ENCODE measurements around the gene VAV2. TPM values are rescaled to one million over a fixed set of nuclear protein-coding genes. Genes with fewer than 3 reads are reported as not detected.

The VAV2 gene
- total RNA-seq, 4 donors from 2014 or later = 9.1 to 13.5 (median 10.1) TPM

DNA sequence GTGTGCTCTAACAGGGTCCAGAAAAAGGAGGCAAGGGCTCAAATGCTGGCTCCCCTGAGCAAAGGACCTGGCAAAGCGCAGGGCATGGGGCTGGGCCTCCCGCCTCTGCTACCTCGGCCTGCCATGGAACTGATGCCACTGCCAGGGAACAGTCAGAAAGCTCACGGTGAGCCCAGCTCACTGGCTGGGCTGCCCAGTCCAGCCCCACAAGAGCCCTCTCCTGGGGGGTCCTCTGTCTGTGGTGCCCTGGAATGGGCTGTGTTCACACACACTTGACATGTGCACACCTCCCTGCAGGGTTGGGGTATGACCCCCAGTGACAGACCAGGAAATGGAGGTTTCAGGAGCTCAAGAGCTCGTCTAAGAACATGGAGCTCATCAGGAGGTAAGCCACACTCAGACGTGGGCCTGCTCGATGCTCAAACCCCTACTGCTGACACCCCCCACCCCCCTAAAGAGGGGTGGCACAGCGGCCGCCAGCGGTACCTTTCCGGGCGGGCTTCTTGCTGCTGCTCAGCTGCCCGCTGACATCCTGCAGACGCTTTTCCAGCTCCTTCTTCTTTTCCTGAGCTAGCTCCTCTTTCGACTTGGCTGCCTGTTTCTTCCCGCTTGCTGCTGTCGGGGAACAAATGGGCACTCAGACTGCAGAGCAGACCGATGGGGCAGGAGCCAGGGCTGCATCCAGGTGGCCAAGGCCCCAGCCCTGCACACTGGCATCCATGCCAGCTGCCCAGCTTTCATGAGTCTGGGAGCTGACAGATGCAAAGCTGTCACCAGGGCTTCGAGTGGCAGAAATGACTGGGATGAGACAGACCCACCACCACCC, 42.3 kb upstream of the VAV2 start:
- Histone ChIP-seq H3K4me1 (no peaks in the 10 kb centered on the region), H3K27ac (replicated peaks in 1 of 4) (no peak overlapping the region), H3K27me3 (no peaks in the 10 kb centered on the region), H3K9me3 (peaks cover 0 to 11% (median 5%) of the 10 kb centered on the region in 4 donors), H3K4me3 (no peak overlapping the region), H3K36me3 (peaks cover 62 to 95% (median 91%) of the 10 kb centered on the region in 4 donors)
- TF ChIP-seq EP300 (IDR thresholded peaks at IDR 0.05) (no peak), POLR2A (IDR thresholded peaks at IDR 0.05; ENCODE audit: low read depth) (no peak), POLR2AphosphoS5 (IDR thresholded peaks at IDR 0.05) (no peak)
- TF ChIP-seq, protein P1, sequence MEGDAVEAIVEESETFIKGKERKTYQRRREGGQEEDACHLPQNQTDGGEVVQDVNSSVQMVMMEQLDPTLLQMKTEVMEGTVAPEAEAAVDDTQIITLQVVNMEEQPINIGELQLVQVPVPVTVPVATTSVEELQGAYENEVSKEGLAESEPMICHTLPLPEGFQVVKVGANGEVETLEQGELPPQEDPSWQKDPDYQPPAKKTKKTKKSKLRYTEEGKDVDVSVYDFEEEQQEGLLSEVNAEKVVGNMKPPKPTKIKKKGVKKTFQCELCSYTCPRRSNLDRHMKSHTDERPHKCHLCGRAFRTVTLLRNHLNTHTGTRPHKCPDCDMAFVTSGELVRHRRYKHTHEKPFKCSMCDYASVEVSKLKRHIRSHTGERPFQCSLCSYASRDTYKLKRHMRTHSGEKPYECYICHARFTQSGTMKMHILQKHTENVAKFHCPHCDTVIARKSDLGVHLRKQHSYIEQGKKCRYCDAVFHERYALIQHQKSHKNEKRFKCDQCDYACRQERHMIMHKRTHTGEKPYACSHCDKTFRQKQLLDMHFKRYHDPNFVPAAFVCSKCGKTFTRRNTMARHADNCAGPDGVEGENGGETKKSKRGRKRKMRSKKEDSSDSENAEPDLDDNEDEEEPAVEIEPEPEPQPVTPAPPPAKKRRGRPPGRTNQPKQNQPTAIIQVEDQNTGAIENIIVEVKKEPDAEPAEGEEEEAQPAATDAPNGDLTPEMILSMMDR (IDR thresholded peaks at IDR 0.05) = no peak
- intact Hi-C loops (cut with DNase I) = no loop called here
- no peak for DNase-seq (ENCODE audit: extremely low spot score)
- 94% methylated on average over 16 of the region's 19 CpGs for WGBS

DNA sequence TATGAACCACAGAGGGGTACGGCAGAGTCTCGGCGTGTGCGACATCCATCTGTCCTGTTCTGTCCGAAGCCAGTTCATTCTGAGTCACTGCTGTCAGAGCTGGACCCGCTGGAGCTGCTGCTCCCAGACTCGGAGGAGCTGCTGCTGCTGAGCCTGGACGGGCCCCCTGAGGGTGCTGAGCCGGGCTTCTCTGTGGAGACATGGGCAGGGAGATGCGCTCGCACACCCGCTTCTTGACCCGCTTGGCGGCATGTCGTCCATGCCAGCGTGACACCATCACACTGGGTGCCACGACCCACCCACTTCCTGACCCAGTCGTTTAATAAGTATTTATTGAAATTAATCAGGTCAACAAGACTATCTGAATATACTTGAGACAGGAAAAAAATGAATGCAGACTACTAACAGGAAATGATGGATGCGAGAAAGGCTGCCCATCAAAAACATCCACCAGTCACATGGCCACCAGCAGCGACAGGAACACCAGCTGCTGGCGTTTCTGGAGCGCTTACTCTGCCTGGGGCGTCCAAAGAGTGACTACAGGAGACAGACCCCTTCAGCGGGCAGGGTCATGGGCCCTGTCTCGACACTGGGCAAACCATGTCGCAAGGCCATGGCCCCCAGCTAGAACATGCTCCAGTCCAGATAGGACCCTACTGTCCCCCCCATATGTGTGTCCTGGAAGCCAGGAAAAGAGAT, 41.5 kb upstream of the VAV2 start:
- Histone ChIP-seq H3K27me3 (no peaks in the 10 kb centered on the region), H3K36me3 (peaks cover 55 to 95% (median 91%) of the 10 kb centered on the region in 4 donors), H3K9me3 (peaks cover 0 to 11% (median 5%) of the 10 kb centered on the region in 4 donors), H3K4me1 (no peaks in the 10 kb centered on the region), H3K4me3 (no peak overlapping the region), H3K27ac (replicated peaks in 1 of 4) (no peak overlapping the region)
- TF ChIP-seq POLR2AphosphoS5 (IDR thresholded peaks at IDR 0.05) (no peak), EP300 (IDR thresholded peaks at IDR 0.05) (no peak), POLR2A (IDR thresholded peaks at IDR 0.05; ENCODE audit: low read depth) (no peak)
- TF ChIP-seq, protein P1 (IDR thresholded peaks at IDR 0.05) = no peak
- no peak for DNase-seq (ENCODE audit: extremely low spot score)
- WGBS = 96% methylated on average over 26 of the region's 26 CpGs
- intact Hi-C loops (cut with DNase I) = no loop called here

GRCh38 chr9:134032456-134033222, 40.5 kb upstream of the VAV2 start:
- Histone ChIP-seq H3K4me3 (no peak overlapping the region), H3K27me3 (no peaks in the 10 kb centered on the region), H3K9me3 (peaks cover 0 to 4% (median under 1%) of the 10 kb centered on the region in 4 donors), H3K36me3 (peaks cover 53 to 91% (median 89%) of the 10 kb centered on the region in 4 donors), H3K27ac (replicated peaks in 1 of 4) (no peak overlapping the region), H3K4me1 (no peaks in the 10 kb centered on the region)
- WGBS = 93% methylated on average over 40 of the region's 40 CpGs
- TF ChIP-seq POLR2AphosphoS5 (IDR thresholded peaks at IDR 0.05) (no peak), EP300 (IDR thresholded peaks at IDR 0.05) (no peak), POLR2A (IDR thresholded peaks at IDR 0.05; ENCODE audit: low read depth) (no peak)
- TF ChIP-seq, protein P1 (IDR thresholded peaks at IDR 0.05) = no peak
- DNase-seq (ENCODE audit: extremely low spot score) = no peak
- intact Hi-C loops (cut with DNase I) = no loop called here

- DNase-seq (ENCODE audit: extremely low spot score) = no peak
- no peak overlapping the region for H3K4me3 ChIP-seq
- peaks cover 52 to 91% (median 86%) of the 10 kb centered on the region in 4 donors for H3K36me3 ChIP-seq
- H3K27me3 ChIP-seq = no peaks in the 10 kb centered on the region
- TF ChIP-seq, protein P1 (IDR thresholded peaks at IDR 0.05) = no peak
- WGBS = 84% methylated on average over 11 of the region's 14 CpGs
- intact Hi-C loops (cut with DNase I) = loop anchor here (2.0 kb wide), 1 partner anchor 33 kb away; no protein-coding TSS in a partner anchor
- peaks cover 0 to under 1% (median under 1%) of the 10 kb centered on the region in 4 donors for H3K4me1 ChIP-seq
- H3K27ac ChIP-seq (replicated peaks in 1 of 4) = no peak overlapping the region
- H3K9me3 ChIP-seq = no peaks in the 10 kb centered on the region
Measured at GRCh38 chr9:134031783-134032182, 39.7 kb upstream of the VAV2 start.

All from esophagus muscularis mucosa (tissue), 4 donors.